Cardiac fibroblast (primary cell): Measurements from ENCODE around the gene ADPRH.

Source experiments
- DNase-seq, 2 donors: peaks; one replicate each; pipeline versions ENCODE4 v3.0.0 to v3.0.0-alpha.2; 2010; ENCODE audit warnings: low read depth in 2 of 2
- H3K4me3 ChIP-seq, 2 donors: replicated peaks in 1 of 2; 1 replicate in 1 of 2; 2 replicates in 1 of 2; pipeline ENCODE4 v1.5.1; 2011; ENCODE audit warnings: low read depth in 2 of 2, low read length in 2 of 2, mild to moderate bottlenecking in 2 of 2, moderate library complexity in 1 of 2
- TF ChIP-seq, protein P1 (sequence below): IDR thresholded peaks from one replicate; pipeline ENCODE4 v1.5.1; 2011; ENCODE audit warnings: low read depth, mild to moderate bottlenecking, low read length, inconsistent platforms

ADPRH gene

GRCh38 chr3:119631516-119631915, 52.2 kb downstream of the ADPRH start:
- DNase-seq, result no peak
- TF ChIP-seq, protein P1, sequence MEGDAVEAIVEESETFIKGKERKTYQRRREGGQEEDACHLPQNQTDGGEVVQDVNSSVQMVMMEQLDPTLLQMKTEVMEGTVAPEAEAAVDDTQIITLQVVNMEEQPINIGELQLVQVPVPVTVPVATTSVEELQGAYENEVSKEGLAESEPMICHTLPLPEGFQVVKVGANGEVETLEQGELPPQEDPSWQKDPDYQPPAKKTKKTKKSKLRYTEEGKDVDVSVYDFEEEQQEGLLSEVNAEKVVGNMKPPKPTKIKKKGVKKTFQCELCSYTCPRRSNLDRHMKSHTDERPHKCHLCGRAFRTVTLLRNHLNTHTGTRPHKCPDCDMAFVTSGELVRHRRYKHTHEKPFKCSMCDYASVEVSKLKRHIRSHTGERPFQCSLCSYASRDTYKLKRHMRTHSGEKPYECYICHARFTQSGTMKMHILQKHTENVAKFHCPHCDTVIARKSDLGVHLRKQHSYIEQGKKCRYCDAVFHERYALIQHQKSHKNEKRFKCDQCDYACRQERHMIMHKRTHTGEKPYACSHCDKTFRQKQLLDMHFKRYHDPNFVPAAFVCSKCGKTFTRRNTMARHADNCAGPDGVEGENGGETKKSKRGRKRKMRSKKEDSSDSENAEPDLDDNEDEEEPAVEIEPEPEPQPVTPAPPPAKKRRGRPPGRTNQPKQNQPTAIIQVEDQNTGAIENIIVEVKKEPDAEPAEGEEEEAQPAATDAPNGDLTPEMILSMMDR, result no peak
- no peak overlapping the region for H3K4me3 ChIP-seq

GRCh38 chr3:119632216-119632615, 52.9 kb downstream of the ADPRH start:
- H3K4me3 ChIP-seq, result no peak overlapping the region
- no peak for DNase-seq
- TF ChIP-seq, protein P1, result no peak

GRCh38 chr3:119632829-119633228, 53.5 kb downstream of the ADPRH start:
- DNase-seq, result no peak
- no peak overlapping the region for H3K4me3 ChIP-seq
- TF ChIP-seq, protein P1, result no peak

DNA sequence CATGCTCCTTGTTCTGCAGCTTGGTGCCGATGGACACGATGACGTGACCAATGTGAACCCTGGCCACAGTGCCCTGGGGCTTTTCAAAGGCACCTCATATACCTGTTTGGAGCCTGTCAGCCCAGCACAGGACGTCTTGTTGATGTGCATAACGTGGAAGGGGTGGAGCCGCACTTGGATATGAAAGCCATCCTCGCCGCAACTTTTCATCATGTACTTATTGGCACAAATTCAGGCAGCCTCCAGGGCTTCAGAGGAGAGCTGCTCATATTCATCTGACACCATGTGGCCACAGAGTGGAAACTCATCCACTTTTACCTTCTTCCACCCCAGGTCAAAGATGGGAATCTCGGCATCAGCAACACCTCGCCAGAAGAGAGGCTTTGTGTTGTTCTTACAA, 56.4 kb downstream of the ADPRH start:
- no peak overlapping the region for H3K4me3 ChIP-seq
- DNase-seq, result no peak
- TF ChIP-seq, protein P1, result no peak

DNA sequence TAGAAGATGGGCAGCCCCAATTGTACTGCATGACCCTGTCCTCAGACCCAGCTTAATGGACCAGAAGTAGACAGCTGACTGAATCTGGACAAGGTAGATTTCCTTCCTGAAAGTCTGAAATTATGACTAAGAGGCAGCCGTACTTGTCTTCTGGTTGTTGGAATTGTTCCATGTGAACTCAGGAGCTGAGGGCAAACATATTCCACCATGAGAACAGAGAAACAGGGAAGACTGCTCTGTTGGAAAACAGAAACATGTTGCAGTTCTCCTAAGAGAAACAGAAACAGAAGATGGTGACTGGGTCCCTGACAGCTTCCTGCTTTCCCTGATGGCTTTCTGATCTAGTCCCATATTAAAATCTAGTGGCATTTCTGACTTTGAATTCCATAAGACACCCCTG, 57.0 kb downstream of the ADPRH start:
- peak; percentile 53 to 66 for DNase-seq
- TF ChIP-seq, protein P1, result no peak
- no peak overlapping the region for H3K4me3 ChIP-seq

DNA sequence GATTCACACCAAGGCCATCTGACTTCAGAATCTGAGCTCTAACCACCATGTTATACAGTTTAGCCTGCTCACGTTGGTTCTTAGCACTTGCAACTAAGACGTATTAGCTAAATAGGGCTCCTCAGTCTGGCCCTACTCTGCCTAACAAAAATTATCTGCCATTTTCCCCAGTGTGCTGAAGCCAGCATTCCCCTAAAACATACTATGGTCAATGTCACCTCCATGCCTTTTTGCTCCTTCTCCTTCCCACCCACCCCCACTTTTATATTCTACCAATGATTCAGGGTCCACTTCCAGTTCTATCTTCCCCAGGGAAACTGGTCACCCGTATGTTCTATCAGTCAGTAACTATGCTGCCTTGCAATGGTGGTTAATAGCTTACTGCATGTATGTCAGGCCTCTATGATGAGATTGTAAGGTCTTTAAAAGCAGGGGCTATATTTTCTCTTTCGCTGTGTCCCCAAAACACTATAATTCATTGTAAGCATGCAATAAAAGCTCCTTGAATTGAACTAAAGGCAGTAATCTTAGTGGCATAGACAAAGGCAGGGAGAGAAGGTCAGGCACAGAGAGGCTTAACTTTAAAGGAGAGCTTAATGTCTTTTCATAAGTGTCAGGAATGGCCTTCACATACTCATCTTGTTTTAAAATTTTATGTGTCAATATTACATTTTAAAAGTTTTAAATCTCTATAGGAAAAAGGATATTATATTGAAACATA, 57.8 kb downstream of the ADPRH start:
- TF ChIP-seq, protein P1, result no peak
- no peak for DNase-seq
- no peak overlapping the region for H3K4me3 ChIP-seq
